GM19455 (cell line): Measurements from ENCODE around the gene IL27RA.

Experiments
- ATAC-seq: cut with Tn5 transposase; IDR thresholded peaks from one replicate; pipeline ENCODE4 v1.9.1; 2021; ENCODE audit not compliant: unreplicated experiment

Gene IL27RA

DNA sequence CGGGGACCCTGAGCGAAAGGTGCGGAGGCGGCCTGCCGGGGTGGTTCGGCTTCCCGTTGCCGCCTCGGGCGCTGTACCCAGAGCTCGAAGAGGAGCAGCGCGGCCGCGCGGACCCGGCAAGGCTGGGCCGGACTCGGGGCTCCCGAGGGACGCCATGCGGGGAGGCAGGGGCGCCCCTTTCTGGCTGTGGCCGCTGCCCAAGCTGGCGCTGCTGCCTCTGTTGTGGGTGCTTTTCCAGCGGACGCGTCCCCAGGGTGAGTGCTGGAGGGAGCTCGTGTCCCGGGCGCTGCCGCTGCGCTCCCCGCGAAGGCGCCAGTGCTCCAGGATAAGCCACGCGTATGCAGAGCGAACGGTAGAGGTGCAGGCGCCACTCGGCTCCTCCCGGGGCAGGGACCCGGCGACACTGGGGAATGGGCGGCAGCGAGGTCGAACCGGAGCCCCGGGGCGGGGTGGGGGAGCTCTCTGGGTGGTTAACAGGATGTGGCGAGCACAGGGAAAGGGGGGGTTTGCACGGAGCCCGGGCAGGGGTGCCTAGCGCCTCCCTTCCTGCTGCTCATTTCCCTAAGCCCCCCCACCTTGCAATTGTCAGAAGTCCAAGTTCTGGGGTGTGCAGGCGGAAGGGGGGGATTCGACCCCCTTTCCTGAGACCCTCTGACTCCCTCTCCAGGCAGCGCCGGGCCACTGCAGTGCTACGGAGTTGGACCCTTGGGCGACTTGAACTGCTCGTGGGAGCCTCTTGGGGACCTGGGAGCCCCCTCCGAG is at the start of gene IL27RA:
IL27RA (plus strand) TSS at position 44 of the 762 bp plus-strand sequence; CDS start at position 155, 111 bp downstream.
- peak; percentile 60 for ATAC-seq

DNA sequence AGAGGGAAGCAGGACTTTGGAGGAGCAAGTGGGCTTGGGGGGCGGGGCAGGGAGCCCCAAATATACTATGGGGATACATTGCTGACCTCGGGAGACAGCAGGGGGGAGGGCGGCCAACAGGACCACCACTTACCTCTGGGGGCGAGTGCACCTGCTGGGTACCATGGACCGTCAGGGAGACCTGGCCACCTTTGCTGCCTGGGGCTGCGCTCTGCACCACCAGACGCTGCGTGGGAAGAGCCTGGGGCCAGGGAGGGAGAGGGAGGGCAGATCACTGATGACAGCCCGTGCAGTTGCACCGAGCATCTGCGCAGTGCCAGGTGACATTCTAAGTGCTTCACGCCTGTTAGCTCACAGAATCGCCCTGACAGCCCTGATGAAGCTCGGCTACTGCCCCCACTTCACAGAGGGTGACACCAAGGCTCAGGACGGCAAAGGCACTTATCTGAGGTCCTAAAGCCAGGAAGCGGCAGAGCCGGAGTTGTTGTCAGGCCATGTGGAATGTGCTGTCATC is 49.5 kb upstream of the IL27RA start:
- ATAC-seq, result no peak

DNA sequence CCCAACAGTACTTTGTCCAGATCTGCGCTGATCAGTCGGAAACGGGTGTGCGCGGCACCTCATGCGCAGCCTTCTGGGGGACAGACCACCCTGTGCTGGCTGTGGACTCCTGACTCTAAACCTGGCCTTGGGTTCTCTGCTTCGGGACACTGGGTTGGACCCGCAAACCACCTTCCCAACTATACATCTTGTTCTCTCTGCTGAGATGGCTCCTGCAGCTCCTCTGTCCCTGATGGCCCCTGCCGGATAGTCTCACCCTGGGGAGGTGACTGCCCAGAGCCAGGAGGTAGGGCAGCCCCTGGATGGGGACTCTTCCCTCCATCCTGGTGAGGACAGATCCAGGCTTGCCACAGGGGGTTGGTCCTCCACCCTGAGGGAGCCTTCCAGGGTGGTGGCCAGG is 48.8 kb upstream of the IL27RA start:
- no peak for ATAC-seq

DNA sequence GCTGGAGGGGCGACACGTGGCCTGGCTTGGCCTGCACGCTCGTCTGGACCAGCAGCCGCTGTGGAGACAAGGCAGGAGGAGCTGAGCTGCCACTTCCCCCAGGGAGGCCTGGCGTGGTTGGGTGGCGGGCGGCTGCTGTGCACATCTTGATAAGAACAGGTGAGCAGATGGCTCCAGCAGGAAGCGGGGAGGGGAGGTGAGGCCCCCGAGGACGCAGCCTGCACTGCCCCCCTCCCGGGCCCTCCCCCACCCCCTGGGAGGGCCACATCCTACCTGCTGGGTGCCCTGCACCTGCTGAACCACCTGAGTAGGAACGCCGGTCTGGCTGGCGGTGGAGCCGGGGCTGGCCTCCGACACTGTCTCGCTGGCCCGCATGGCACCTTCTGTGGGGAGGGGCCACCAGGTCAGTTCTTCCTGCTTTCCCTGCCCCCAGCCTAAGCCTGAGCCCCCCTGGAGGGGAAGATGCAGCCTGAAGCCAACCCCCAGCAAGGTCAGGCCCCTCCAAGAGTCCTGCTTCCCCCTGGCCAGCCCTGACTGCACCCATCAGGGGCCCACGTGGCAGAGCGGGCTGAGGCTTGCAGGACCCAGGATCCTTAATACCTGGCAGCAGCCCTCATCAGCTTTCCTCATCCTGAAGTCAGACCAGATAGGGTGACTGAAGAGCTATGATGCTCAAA is 48.2 kb upstream of the IL27RA start:
- no peak for ATAC-seq

DNA sequence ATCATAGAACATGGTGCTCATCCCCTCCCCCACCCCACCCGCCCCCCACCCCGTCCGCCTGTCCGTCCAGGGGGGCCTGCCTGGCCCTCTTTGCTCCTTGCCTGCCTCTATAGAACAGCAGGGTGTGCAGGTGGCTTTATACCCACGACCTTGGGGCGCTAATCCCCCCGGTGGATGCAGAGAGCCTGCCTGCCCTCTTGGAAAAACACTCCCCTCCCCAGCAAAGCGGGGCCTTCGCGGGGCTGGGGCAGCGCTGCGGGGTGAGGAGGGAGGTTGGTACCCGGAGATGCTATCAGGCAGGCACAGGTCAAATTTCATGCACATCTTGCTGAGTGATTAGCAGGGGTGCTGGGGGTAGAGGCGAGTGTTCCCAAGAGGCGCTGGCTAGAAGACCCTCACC is 47.4 kb upstream of the IL27RA start:
- no peak for ATAC-seq

DNA sequence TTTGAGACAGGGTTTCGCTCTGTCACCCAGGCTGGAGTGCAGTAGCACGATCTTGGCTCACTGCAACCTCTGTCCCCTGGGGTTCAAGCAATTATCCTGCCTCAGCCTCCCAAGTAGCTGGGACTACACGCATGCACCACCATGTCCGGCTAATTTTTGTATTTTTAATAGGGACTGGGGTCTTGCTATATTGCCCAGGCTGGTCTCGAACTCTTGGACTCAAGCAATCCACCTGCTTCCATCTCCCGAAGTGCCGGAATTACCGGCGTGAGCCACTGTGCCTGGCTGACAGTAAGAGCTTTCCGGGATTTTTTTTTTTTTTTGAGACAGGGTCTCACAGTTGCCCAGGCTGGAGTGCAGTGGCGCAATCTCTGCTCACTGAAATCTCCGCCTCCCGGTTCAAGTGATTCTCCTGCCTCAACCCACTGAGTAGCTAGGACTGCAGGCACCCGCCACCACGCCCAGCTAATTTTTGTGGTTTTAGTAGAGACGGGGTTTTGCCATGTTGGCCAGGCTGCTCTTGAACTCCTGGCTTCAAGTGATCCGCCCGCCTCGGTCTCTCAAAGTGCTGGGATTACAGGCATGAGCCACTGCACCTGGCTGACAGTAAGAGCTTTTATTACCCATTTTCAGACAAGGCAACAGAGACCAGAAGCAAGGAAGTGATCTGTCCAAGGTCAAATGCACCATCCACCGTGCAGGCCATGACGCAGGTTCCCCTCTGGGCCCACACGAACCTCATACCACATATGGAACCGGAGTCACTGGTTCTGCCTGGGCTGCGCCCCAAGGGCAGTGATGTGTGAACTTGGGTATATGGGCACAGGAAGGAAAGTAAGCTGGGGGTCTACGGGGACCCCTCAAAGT is 46.5 kb upstream of the IL27RA start:
- ATAC-seq, result no peak

DNA sequence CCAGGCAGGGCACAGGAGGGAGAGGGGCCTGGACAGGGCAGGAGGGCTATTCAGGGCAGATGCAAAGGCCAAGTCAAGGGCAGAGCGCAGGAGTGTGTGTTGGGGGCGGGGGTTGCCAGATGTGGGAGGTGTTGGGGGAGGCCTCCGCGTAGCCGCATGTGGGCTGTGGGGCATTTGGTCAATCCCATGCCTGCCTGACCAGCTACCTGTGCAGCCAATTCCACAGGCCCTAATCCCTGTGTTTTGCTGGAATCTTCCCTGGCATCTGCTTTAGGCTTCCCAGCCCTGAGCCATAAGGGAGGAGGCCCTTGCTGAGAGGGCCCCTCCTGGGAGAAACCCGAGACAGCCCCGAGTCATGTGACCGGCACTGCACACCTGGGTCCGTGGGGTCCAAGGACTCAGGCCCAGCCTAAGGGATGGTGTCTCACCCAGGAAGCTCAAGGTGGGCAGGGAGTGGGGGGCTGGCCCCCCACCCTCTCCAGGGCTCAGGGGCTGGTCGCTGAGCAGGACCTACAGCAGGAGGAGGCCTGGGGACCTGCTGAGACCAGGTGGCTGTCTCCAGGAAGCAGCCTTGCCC is 45.7 kb upstream of the IL27RA start:
- peak; percentile 19 for ATAC-seq

DNA sequence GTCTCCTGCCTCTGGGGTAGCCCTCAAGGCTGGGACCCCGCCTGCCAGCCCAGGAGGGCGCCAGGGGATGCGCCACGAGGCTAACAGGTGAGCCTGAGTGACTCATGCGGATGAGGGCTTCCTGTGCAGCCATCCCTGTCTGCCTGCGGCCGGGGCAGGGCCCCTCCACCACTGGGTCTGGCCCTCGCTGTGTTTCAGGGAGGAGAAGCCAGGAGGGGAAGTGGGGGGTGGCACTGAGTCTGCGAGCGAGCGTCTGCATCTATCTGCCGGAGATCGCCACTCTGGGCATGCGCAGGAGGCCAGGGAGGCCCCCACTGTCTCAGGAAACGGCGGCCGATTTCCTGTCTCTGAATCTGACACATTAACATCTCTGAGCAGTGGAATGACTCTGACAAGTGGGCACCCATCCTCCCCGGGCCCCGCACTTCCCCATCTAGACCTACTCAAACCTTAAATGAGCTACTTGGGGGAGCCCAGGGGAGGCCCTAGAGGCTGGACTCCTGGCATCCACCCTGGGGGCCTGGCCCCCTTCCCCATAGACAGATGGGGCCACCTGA is 45.1 kb upstream of the IL27RA start:
- ATAC-seq, result peak; percentile 74

DNA sequence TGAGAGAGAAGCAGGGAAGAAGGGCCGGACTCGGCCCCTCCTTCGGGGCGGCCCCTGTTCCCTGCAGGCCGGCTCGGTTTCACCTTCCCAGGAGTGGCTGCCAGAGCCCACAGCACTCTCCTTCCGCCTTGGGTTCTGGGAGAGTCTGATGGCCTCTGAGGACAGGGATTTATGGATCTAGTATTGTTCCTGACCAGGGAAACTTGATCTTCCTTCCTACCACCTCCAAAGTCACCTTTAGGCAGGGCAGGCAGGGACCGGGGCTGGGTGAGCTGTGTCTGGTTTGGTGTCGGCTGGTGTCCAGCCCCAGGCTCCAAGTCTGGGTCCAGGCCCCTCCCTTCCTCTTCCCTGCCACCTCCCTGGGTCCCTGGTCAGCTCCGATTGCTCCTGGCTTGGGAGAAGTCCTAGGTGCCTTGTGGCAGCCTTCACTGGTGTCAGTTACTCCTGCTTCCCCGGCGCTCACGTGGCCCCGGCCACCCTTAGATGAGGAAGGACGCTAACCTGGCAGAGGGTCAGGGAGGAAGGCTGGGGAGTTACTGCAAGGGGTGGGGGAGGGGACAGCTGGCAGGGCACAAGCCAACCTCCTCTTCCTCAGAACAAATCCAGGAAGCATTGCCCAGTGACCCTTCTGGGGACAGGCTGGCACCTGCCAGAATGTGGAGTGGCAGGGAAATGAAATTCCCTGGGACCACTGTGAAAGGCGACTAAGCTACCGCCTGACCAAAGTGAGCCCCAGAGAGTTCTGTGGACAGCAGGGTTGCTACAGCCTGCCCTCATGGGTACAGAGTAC is 44.3 kb upstream of the IL27RA start:
- ATAC-seq, result no peak

DNA sequence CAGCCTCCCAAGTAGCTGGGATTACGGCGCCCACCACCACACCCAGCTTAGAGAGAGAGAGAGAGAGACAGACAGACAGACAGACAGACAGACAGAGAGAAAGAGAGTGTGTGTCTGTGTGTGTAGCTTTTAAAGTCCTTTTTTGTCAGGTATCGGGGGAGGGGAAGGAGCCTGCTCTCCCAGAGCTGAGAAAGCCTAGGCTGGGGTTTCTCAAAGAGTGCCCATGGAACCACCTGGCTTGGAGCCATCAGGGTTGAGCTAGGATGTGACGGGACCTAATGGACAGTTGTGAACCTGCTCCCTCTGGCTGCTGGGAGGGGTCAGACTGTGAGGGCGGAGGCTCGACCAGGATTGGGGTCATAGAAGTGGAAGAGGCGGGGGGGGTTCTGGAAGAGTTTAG is 42.1 kb upstream of the IL27RA start:
- ATAC-seq, result no peak

DNA sequence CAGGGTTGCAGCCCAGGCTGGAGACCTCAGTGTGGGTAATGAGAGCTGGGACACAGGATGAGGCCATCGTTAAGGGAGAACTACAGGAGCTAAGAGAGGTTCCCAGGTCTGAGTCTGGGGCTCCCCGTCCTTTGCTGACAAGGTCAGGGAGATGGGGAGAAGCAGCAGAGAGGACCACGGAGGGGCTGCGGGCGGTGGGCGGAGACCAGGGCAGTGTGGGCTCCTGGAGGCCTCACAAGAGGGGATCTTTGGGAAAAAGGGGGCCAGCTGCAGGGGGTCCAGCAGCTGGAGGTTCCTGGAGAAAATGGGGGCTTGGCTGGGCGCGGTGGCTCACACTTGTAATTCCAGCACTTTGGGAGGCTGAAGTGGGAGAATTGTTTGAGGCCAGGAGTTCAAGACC is 41.5 kb upstream of the IL27RA start:
- no peak for ATAC-seq

DNA sequence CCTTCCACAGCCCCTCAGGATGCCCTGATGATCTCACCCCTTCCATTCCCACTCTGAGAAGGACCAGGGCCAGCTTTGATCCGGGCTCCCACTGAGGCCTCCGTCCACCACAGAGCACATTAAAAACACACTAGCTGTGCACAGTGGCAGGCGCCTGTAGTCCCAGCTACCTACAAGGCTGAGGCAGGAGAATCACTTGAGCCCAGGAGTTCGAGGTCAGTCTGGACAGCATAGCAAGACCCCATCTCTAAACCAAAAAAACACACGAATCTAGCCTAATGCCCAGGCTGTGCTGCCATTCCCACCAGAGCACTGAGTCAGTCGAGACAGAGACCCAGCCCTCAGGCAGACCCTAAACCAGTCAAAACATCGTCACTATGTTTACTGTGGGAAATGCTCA is 39.5 kb upstream of the IL27RA start:
- no peak for ATAC-seq

DNA sequence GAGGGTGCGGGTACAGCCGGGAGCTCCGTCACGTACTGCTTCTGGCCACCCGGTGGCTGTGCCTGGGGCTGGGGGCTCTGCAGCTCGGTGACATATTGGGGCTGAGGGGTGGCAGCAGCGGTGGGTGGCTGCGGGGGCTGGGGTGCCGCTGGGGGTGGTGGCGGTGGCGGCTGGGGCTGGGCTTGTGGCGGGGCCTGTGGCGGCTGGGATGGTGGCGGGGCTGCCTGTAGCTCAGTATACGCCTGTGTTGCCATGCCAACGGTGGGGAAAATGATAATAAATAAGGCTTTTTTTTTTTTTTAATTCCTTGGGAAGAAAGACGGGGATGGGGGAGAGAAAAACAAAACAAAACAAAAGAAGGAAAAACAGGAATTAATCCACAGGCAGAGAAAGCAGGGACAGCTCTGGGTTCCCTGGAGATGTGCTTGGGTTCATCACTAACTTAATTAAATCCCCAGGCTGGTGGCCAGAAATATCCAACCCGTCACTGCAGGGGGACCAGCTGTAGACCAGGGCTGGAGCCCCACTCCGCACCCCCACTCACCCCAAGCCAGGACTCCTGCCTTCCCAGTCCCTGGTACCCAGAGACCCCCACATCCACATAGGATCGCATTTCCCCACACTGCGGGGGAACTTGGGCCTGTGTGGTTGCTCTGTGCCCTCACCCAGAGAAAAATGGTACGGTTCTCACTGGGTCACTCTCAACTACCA is 37.8 kb upstream of the IL27RA start:
- no peak for ATAC-seq

DNA sequence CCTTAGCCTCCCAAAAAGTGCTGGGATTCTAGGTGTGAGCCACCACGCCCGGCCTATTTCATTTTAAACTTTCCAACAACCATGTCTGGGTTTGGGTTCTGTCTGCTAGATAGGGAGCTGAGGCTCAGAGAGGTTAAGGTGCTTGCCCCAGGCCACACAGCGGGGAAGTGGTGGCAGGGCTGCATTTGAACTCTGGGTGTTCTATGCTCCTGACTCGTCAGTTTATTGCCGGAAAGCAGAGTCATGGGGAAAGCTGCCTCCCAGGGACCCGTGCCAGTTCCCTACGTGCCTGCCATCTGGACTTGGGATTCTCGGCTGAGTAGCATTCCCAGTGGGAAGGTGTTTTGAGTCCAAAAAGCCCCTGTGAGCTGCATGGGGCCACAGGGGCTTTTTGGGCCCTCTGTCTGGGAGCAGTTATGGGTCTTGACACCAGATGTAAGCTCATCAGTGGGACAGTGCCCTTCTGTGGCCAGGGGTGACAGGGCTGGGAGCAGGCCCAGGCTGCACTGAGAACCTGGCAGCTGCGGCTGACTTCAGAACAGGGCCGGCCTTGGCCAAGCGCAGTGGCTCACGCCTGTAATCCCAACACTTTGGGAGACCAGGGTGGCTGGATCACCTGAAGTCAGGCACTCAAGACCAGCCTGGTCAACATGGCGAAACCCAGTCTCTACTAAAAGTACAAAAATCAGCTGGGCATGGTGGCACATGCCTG is 36.4 kb upstream of the IL27RA start:
- ATAC-seq, result no peak

DNA sequence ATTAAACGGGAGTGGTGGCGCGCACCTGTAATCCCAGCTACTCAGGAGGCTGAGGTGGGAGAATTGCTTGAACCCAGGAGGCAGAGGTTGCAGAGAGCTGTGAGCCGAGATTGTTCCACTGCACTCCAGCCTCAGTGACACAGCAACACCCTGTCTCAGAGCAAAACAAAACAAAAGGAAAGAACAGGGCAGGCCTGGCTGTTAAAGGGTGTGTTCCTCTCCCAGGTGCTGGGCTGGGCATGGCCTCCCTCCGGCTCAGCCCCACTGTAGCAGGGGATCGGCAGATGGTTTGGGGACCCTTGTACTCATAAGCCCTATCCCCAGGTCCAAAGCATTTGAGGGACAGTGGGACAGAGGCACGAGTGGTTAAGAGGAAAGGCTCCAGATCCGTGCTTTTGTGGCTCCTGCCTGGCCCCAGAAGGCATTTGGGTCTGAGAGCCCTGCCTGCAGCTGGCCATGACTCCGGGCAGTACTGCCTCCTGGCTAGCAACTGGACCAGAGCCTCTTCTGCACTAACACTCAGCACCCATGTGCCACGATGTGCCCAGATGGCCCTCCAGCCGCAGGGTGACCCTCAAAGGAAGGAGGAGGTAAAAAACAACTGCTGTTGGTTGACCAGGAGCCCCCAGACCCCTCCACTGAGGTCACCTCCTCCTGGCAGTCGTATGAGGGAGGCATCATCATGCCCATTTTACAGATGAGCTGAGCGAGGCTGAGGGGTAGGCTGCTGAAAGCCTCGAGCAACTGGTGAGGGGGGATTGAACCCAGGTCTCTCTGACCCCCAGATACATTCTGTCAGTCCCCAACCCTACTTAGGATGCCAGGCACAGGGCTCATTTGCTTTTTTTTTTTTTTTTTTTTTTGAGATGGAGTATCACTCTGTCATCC is 35.4 kb upstream of the IL27RA start:
- ATAC-seq, result no peak

DNA sequence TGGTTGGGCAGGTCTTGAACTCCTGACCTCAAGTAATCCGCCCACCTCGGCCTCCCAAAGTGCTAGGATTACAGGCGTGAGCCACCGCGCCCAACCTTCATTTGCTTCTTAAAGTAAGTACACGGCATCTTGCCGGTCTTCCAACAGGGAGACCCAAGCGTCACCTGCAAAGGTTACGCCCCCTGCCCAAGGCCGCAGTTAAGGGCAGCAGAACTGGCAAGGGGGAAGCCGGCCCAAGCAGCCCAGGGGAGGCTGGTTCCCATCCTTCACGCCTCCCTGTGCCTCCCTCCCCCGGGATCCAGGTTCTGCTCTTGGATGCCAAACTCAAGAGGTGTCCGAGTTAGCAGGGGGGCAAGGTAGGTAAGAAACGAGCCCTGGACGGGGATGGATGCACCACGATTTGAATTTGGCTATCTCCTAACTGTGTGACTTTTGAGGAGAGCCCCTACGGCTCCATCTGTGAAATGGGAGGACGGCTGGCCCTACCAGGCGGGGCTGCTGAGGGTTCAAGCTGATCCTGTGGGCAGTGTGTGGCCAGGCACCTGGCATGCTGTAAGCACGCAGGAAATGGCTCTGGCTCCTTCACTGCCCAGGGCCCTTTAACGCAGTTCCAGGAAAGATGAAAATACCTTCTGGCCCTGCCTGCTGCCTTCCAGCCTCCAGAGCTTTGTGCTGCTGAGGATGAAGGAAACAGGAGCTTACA is 34.5 kb upstream of the IL27RA start:
- ATAC-seq, result no peak

DNA sequence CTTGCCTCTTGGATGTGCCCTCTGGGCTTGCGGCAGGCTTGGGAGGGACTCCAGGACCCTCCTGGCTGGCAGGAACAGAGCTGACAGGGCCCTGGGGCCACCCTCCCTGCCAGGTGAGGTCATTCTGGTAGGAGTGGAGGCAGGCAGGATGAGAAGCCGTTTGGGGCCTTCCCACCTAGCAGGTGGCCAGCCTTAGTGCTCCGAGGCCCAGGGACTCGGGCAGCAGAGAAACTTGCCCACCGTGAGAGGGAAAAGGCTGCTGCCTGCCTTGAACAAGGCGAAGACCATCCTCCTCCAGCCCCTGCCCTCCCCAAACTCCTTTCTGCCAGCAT is 34.0 kb upstream of the IL27RA start:
- no peak for ATAC-seq
